ENCODE results near the gene KCNH8. TPM values are rescaled to one million over a fixed set of nuclear protein-coding genes. Genes with fewer than 3 reads are reported as not detected.
"Not testable (repeated sequence)": the region's sequence is repeated elsewhere in the genome, so short reads cannot be mapped to it uniquely, and the experiment has no call there.

Gene KCNH8
- polyA plus RNA-seq, 1 donor, result 1.8 TPM

DNA sequence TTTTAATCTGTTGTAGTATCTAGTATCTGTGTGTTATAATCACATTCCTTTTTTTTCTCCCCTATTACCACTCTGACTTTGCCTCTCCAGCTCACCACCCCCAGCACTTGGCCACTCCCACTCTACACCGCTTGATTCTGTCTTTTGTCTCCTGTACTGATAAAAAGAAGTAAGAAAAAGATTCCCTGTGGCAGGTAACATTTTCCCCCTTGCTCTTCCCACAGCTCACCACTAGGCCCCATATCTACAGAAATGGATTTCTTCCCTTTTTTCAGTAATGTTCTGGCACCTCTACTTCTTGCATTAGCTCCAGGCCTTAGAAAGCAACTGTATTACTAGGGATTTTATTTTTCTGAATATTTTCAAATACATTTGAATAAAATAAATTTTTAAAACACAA is 25.6 kb downstream of the KCNH8 start:
- DNase-seq, result no peak

GRCh38 chr3:19183584-19183983 is 35.3 kb downstream of the KCNH8 start:
- no peak for DNase-seq

DNA sequence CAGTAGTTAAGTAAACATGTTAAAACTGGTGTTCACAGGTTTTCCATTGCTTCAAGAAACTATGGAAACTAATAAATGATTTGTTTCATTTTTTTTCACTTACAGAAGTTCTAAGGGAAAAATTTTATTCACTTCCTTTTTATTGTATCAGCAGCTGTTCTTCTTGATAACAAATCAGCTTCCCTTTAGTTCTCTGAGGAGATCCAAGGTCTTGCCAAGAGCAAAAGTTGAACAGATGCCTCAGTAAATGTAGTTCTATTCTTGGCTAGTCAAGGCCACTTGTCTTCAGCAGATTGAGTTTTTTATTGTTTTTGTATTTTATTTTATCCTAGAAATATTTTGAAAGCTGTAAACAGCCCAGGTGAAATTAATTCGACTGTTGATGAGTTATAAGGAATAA is 41.8 kb downstream of the KCNH8 start:
- DNase-seq, result no peak

GRCh38 chr3:19190602-19191001 is 42.3 kb downstream of the KCNH8 start:
- DNase-seq, result no peak

GRCh38 chr3:19199131-19199530 is 50.8 kb downstream of the KCNH8 start:
- no peak for DNase-seq

- DNase-seq, result no peak
These were observed 54.0 kb downstream of the KCNH8 start for GRCh38 chr3:19202303-19202702.

- DNase-seq, result no peak
These were observed 54.4 kb downstream of the KCNH8 start for GRCh38 chr3:19202754-19203153.

DNA sequence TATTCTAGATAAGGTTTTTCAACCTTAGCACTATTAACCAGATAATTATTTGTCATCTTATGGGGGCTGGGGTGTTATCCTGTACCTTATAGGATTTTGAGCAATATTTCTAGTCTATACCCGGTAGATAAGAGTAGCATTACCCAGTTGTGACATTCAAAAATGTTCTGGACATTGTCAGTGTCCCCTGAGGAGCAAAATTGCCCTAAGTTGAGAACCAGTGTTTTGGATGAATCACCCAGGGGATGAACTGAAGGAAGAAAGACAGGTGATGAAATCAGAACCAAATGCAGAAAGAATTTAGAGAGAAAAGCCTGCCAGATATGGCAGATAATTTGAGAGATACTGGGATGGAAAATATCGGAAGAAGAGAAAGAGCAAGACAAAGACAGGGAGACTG is 58.2 kb downstream of the KCNH8 start:
- DNase-seq, result no peak

DNA sequence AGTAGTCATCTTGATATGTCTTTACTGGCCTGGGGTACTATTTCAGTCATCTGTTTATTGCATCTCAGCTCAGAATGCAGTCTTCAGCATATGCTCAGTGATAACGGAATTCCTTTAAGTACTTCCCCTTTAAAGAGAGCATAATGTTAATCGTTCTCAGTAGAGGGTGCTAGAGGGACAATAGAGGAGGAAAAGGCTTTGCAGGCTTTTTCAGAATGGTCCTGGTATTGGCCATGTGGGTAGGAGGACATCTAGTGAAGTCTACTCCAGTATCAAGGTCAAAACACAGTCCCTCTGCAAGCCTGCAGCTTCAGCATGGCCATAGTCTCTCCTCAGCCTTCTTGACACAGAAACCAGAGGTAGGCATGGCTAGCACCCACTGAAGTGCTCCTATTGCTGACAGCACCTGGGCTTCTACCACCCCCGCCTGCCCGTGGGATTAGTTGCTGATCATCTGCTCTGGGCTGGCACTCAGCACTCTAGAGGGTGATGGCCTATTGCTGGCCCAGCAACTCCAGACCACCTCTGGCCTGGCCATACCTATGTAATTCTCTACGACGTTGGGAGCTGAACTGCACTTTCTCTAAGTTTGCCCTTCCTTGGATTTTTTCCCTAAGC is 65.4 kb downstream of the KCNH8 start:
- peak; percentile 12 for DNase-seq

GRCh38 chr3:19215427-19215826 is 67.1 kb downstream of the KCNH8 start:
- no peak for DNase-seq

- no peak for DNase-seq
These were observed 68.5 kb downstream of the KCNH8 start for GRCh38 chr3:19216669-19217337.

GRCh38 chr3:19220311-19220710 is 72.0 kb downstream of the KCNH8 start:
- peak; percentile 12 for DNase-seq

DNA sequence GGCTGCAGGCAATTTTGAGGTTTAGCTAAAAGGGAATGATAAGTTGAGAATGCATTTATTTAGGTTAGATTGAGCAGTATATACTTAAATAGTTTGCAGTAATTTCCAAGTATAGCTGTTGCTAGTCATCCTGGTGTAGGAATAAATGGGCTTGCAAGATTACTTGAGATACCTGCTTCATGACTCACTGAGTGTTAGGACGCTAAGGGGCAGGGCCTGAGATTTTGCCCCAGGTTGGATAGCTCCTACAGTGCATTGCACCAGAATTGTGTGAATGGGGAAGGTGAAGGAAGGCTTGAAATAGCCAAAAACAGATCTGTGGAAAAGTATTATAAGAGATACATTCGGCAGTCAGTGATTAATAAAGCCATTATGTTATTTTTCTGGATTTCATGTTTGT is 72.8 kb downstream of the KCNH8 start:
- no peak for DNase-seq

DNA sequence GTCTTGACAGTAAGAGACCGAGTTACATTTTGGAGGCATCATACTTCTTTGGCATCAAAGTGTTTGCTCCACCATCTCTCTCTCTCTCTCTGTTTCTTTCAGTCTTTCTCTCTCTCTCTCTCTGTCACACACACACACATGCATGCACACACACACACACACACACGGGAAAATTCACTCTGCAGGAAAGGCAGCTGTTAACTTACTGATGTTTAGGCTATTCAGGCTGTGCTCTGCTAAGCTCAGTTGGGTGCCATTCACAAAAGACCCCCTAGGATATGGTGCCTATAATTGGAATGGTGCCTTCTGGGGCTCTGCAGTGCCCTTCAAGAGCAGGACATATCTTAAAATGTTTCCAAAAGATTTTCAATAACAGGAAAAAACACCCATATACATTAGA is 78.2 kb downstream of the KCNH8 start:
- no peak for DNase-seq

DNA sequence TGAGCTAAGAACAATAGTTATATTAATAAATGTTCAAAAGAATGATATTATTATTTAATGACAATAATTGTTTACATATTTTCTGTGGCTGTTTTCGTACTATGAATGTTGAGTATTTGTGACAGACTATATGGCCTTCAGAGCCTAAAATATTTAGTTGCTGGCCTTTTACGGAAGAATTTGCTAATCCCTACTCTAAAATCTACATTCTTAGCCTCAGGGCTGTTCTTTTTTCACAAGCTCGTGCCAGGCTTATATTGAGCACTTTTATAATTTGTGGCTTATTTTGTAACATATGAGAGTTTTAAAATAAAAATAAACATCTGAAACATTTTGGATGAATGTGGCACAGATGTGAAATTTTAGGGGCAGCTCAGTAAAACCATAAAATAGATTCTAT is 79.9 kb downstream of the KCNH8 start:
- no peak for DNase-seq

- DNase-seq, result no peak
These were observed 80.8 kb downstream of the KCNH8 start for GRCh38 chr3:19229086-19229485.

DNA sequence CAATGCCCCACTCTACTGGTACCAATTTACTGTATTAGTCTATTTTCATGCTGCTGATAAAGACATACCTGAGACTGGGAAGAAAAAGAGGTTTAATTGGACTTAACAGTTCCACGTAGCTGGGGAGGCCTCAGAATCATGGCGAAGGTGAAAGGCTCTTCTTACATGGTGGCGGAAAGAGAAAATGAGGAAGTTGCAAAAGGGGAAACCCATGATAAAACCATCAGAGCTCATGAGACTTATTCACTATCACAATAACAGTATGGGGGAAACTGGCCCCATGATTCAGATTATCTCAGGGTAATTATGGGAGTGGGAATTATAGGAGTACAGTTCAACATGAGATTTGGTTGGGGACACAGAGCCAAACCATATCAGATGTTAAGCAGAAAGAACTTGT is 81.6 kb downstream of the KCNH8 start:
- DNase-seq, result not testable (repeated sequence)

DNA sequence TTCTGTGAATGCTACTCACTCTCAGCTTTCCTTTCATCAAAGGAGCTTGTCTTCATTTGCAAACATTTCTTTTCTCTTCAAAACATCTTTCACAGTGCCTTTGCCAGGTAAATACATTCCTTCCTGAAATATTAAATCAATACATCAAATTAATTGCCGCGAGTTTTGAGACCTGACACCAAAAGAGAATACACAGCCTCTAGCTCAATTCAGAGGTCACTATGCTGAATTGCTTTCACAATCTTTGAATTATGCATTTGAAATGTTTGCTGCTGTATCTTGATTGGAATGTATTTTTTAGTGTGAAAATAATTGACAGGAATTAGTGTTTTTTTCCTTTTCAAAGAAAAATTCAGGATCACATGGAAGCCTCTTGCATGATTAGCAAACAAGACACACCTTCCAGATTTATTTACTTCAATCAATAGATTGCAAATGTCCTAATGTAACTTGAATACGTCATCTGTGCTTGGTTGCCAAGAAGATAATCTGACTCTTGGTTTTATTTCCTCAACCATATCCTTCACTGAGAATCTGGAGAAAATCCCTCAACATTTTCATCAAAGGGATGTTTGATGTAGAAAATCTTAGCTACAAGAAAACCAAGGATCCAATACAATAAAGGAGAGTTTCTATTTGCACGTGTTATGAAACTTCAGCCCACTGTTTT is 83.6 kb downstream of the KCNH8 start:
- no peak for DNase-seq

DNA sequence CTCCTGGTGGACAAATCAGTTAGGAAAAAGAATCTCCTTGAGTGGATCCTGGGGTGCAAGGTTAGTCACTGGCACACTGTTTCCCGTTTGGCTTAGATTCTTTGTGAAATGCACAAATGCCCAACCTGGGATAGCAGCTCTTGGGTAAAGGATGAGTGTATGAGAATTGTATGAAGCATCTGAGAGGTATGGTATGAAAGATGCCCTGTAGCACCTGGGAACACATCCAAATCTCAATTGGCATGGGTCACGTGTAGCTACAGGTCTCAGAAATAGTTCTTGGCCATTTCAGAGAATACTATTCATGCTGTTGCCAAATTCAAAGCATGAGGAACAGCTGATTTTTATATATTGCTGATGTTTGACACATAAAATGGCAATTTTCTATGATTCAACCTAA is 84.3 kb downstream of the KCNH8 start:
- DNase-seq, result no peak

DNA sequence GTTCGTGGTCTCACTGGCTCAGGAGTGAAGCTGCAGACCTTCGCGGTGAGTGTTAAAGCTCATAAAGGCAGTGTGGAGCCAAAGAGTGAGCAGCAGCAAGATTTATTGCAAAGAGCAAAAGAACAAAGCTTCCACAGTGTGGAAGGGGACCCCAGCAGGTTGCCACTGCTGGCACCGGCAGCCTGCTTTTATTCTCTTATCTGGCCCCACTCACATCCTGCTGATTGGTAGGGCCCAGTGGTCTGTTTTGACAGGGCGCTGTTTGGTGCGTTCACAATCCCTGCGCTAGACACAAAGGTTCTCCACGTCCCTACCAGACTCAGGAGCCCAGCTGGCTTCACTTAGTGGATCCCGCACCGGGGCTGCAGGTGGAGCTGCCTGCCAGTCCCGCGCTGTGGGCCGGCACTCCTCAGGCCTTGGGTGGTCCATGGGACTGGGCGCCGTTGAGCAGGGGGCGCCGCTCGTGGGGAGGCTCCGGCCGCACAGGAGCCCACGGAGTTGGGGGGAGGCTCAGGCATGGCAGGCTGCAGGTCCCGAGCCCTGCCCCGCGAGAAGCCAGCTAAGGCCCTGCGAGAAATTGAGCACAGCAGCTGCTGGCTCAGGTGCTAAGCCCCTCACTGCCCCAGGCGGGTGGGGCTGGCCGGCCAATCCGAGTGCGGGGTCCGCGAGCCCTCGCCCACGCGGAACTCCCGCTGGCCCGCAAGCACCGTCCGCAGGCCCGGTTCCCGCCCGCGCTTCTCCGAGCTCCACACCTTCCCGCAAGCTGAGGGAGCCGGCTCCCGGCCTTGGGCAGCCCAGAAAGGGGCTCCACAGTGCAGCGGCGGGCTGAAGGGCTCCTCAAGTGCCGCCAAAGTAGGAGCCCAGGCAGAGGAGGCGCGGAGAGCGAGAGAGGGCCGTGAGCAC is 85.8 kb downstream of the KCNH8 start:
- DNase-seq, result not testable (repeated sequence)

- no peak for DNase-seq
These were observed 99.8 kb downstream of the KCNH8 start for GRCh38 chr3:19248143-19248542.

GRCh38 chr3:19248767-19249166 is 100.5 kb downstream of the KCNH8 start:
- no peak for DNase-seq

Data from left kidney (tissue), 2 donors.